GM19025 (cell line): ENCODE data around the gene CYTH4.

Source experiments
- ATAC-seq: cut with Tn5 transposase; IDR thresholded peaks from one replicate; pipeline ENCODE4 v1.9.1; 2021; ENCODE audit warnings: mild to moderate bottlenecking, low read depth, moderate library complexity; ENCODE audit not compliant: unreplicated experiment

Gene CYTH4

GRCh38 chr22:37363261-37363992 is 81.1 kb downstream of the CYTH4 start:
- no peak for ATAC-seq
